ENCODE measurements around the gene MBLAC1.

Gene MBLAC1

GRCh38 chr7:100175296-100175935 is 48.6 kb downstream of the MBLAC1 start:
- DNase-seq (no peak), ATAC-seq (ENCODE audit: insufficient read depth, low read depth) (no peak)
- H4K20me1 ChIP-seq (ENCODE audit: insufficient read depth, low read length) = peaks cover 2% of the 10 kb centered on the region; the same call in 1 of the 2 replicates
- H3K9me3 ChIP-seq (ENCODE audit: insufficient read depth, low read length, severe bottlenecking) = no peaks in the 10 kb centered on the region
- peaks cover 18% of the 10 kb centered on the region for H3K36me3 ChIP-seq (ENCODE audit: insufficient read depth, low read length)
- no peak for TF ChIP-seq EZH2 (IDR thresholded peaks at IDR 0.05; ENCODE audit: borderline replicate concordance, low read depth, low read length, severe bottlenecking)
- TF ChIP-seq, protein P1, sequence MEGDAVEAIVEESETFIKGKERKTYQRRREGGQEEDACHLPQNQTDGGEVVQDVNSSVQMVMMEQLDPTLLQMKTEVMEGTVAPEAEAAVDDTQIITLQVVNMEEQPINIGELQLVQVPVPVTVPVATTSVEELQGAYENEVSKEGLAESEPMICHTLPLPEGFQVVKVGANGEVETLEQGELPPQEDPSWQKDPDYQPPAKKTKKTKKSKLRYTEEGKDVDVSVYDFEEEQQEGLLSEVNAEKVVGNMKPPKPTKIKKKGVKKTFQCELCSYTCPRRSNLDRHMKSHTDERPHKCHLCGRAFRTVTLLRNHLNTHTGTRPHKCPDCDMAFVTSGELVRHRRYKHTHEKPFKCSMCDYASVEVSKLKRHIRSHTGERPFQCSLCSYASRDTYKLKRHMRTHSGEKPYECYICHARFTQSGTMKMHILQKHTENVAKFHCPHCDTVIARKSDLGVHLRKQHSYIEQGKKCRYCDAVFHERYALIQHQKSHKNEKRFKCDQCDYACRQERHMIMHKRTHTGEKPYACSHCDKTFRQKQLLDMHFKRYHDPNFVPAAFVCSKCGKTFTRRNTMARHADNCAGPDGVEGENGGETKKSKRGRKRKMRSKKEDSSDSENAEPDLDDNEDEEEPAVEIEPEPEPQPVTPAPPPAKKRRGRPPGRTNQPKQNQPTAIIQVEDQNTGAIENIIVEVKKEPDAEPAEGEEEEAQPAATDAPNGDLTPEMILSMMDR (IDR thresholded peaks at IDR 0.05; ENCODE audit: borderline replicate concordance, extremely low read depth, low read length, poor library complexity, severe bottlenecking) = no peak
- no peak overlapping the region for H3K4me3 ChIP-seq (ENCODE audit: low read depth in 1 of 2, low read length in 2 of 2)
- peak overlapping the region; percentile 16; the same call in 1 of the 2 replicates for H3K27ac ChIP-seq (ENCODE audit: low read length)
- H3K9ac ChIP-seq (ENCODE audit: low read depth, low read length) = no peak overlapping the region
- peaks cover 6% of the 10 kb centered on the region for H3K79me2 ChIP-seq (ENCODE audit: insufficient read depth, low read length)
- peak overlapping the region; percentile 15 for H3K4me2 ChIP-seq (ENCODE audit: insufficient read depth, low read length)
- peaks cover 38% of the 10 kb centered on the region for H3K4me1 ChIP-seq (ENCODE audit: insufficient read depth, low read length)
- no peak overlapping the region for H2AFZ ChIP-seq (ENCODE audit: low read depth, low read length)
- no peaks in the 10 kb centered on the region for H3K27me3 ChIP-seq (ENCODE audit: insufficient read depth, low read length, poor library complexity)

- peak overlapping the region; percentile 71 for H3K9ac ChIP-seq (ENCODE audit: low read depth, low read length)
- H4K20me1 ChIP-seq (ENCODE audit: insufficient read depth, low read length) = peaks cover 2% of the 10 kb centered on the region; the same call in 1 of the 2 replicates
- TF ChIP-seq, protein P1 (IDR thresholded peaks at IDR 0.05; ENCODE audit: borderline replicate concordance, extremely low read depth, low read length, poor library complexity, severe bottlenecking) = no peak
- no peak for TF ChIP-seq EZH2 (IDR thresholded peaks at IDR 0.05; ENCODE audit: borderline replicate concordance, low read depth, low read length, severe bottlenecking)
- peaks cover 48% of the 10 kb centered on the region for H3K4me1 ChIP-seq (ENCODE audit: insufficient read depth, low read length)
- no peaks in the 10 kb centered on the region for H3K27me3 ChIP-seq (ENCODE audit: insufficient read depth, low read length, poor library complexity)
- no peak for DNase-seq
- peaks cover 18% of the 10 kb centered on the region for H3K36me3 ChIP-seq (ENCODE audit: insufficient read depth, low read length)
- H3K4me2 ChIP-seq (ENCODE audit: insufficient read depth, low read length) = peak overlapping the region; percentile 95
- peaks cover 6% of the 10 kb centered on the region for H3K79me2 ChIP-seq (ENCODE audit: insufficient read depth, low read length)
- H2AFZ ChIP-seq (ENCODE audit: low read depth, low read length) = peak overlapping the region; percentile 89
- ATAC-seq (ENCODE audit: insufficient read depth, low read depth) = no peak
- no peaks in the 10 kb centered on the region for H3K9me3 ChIP-seq (ENCODE audit: insufficient read depth, low read length, severe bottlenecking)
- H3K27ac ChIP-seq (ENCODE audit: low read length) = peak overlapping the region; percentile 65; the same call in 1 of the 2 replicates
- peak overlapping the region; percentile 73 to 90; a peak in 3 of 4 replicates for H3K4me3 ChIP-seq (ENCODE audit: low read depth in 1 of 2, low read length in 2 of 2)
Measured at GRCh38 chr7:100176096-100177044, 49.6 kb downstream of the MBLAC1 start.

DNA sequence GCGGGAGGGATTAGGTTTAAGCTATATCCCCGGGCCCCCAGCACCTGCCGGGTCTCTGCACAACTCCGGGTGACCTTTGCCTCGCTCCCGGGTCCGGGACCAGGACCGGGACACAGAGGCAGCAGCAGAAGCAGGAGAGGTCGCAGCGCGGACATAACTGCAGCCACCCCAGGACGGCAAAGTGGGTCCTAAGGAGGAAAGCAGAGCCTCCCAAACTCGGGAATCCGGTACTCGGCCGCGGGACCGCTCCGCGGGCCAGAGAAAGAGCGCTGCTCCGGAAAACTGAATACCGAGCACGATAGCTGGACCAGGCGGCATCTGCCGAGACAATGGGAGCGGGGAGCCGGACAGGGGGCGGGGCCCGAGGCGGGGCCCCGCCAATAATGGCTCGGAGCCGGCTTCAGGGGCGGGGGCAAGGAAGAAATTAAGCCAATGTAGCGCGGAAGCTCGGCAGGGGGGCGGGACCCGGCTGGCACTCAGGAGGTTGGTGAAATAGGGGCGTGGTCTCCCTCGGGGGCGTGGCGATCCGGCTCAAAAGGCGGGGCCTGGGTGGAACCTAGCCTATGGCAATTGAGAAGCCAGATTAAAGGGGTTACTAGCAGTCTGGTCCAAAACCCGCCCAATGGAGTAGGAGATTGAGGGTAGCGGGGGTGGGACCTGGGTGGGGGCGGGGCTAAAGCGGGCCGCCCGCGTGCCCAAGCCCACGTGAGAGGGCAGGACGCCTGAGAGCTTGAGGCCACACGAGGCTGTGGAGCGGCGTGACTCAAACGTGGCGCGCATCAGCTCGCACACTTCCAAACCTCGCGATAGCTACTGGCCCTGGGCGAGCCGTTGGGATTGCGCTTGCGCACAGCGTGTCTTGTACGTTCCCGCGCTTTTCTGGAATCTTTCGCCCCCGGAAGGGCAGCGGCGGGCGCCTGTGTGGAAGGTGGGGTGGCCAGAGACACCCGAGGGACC is 50.6 kb downstream of the MBLAC1 start, which contains the start of the genes GPC2 and STAG3:
TSS of gene GPC2 (minus strand) at position 337 of the 957 bp plus-strand sequence. CDS start at position 155, 182 bp downstream.
TSS of gene STAG3 (plus strand) at position 874 of the 957 bp plus-strand sequence. CDS start 2,639 bp downstream, outside the sequence.
- peaks cover 6% of the 10 kb centered on the region for H3K79me2 ChIP-seq (ENCODE audit: insufficient read depth, low read length)
- peak within 1 kb of the TSS; percentile 95 for H3K4me2 ChIP-seq (ENCODE audit: insufficient read depth, low read length)
- no peak for TF ChIP-seq EZH2 (IDR thresholded peaks at IDR 0.05; ENCODE audit: borderline replicate concordance, low read depth, low read length, severe bottlenecking)
- TF ChIP-seq, protein P1 (IDR thresholded peaks at IDR 0.05; ENCODE audit: borderline replicate concordance, extremely low read depth, low read length, poor library complexity, severe bottlenecking) = no peak
- H3K4me3 ChIP-seq (ENCODE audit: low read depth in 1 of 2, low read length in 2 of 2) = peak within 1 kb of the TSS; percentile 73 to 90; a peak in 3 of 4 replicates
- H3K27ac ChIP-seq (ENCODE audit: low read length) = peak within 1 kb of the TSS; percentile 65
- H2AFZ ChIP-seq (ENCODE audit: low read depth, low read length) = peak within 1 kb of the TSS; percentile 89
- peaks cover 2% of the 10 kb centered on the region; the same call in 1 of the 2 replicates for H4K20me1 ChIP-seq (ENCODE audit: insufficient read depth, low read length)
- ATAC-seq (ENCODE audit: insufficient read depth, low read depth) (peak; percentile 91), DNase-seq (peak; percentile 100)
- no peaks in the 10 kb centered on the region for H3K9me3 ChIP-seq (ENCODE audit: insufficient read depth, low read length, severe bottlenecking)
- peak within 1 kb of the TSS; percentile 71 for H3K9ac ChIP-seq (ENCODE audit: low read depth, low read length)
- H3K36me3 ChIP-seq (ENCODE audit: insufficient read depth, low read length) = peaks cover 18% of the 10 kb centered on the region
- H3K4me1 ChIP-seq (ENCODE audit: insufficient read depth, low read length) = peaks cover 50% of the 10 kb centered on the region
- no peaks in the 10 kb centered on the region for H3K27me3 ChIP-seq (ENCODE audit: insufficient read depth, low read length, poor library complexity)

Data from DND-41 (cell line).